Neural cell (in vitro differentiated cells): ENCODE results near the gene RPS6KA1.

Source experiments
- SMC3 ChIP-seq: fragments of 450-650 bp; conservative IDR thresholded peaks from 2 replicates; pipeline ENCODE4 v1.6.1; 2014; ENCODE audit warnings: antibody characterized with exemption, mild to moderate bottlenecking, moderate library complexity; ENCODE audit not compliant: poor library complexity
- TAF1 ChIP-seq: IDR thresholded peaks from 2 replicates; pipeline ENCODE4 v1.6.1; 2012; ENCODE audit warnings: low read depth
- TF ChIP-seq, protein P1 (sequence below): IDR thresholded peaks from 2 replicates; pipeline ENCODE4 v1.6.1; 2012; ENCODE audit warnings: borderline replicate concordance
- TF ChIP-seq, protein P2 (sequence below): fragments of 450-650 bp; IDR thresholded peaks from 2 replicates; pipeline ENCODE4 v1.5.1; 2014; ENCODE audit warnings: antibody characterized with exemption, mild to moderate bottlenecking, moderate library complexity; ENCODE audit not compliant: poor library complexity, severe bottlenecking

DNA sequence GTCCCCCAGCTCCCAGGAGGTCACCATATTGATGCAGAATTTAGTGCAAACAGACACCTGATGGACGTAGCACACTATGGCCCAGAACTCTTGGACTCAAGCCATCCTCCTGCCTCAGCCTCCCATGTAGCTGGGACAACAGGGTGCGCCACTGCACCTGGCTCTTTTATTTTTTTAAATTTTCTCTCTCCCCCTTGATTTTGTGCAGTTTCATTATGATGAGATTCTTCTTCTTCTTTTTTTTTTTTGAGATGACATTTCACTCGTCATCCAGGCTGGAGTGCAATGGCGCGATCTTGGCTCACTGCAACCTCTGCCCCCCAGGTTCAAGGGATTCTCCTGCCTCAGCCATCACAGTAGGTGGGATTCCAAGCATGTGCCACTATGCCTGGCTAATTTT is 63.8 kb downstream of the RPS6KA1 start:
- TF ChIP-seq, protein P1, sequence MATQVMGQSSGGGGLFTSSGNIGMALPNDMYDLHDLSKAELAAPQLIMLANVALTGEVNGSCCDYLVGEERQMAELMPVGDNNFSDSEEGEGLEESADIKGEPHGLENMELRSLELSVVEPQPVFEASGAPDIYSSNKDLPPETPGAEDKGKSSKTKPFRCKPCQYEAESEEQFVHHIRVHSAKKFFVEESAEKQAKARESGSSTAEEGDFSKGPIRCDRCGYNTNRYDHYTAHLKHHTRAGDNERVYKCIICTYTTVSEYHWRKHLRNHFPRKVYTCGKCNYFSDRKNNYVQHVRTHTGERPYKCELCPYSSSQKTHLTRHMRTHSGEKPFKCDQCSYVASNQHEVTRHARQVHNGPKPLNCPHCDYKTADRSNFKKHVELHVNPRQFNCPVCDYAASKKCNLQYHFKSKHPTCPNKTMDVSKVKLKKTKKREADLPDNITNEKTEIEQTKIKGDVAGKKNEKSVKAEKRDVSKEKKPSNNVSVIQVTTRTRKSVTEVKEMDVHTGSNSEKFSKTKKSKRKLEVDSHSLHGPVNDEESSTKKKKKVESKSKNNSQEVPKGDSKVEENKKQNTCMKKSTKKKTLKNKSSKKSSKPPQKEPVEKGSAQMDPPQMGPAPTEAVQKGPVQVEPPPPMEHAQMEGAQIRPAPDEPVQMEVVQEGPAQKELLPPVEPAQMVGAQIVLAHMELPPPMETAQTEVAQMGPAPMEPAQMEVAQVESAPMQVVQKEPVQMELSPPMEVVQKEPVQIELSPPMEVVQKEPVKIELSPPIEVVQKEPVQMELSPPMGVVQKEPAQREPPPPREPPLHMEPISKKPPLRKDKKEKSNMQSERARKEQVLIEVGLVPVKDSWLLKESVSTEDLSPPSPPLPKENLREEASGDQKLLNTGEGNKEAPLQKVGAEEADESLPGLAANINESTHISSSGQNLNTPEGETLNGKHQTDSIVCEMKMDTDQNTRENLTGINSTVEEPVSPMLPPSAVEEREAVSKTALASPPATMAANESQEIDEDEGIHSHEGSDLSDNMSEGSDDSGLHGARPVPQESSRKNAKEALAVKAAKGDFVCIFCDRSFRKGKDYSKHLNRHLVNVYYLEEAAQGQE: no peak
- TF ChIP-seq, protein P2, sequence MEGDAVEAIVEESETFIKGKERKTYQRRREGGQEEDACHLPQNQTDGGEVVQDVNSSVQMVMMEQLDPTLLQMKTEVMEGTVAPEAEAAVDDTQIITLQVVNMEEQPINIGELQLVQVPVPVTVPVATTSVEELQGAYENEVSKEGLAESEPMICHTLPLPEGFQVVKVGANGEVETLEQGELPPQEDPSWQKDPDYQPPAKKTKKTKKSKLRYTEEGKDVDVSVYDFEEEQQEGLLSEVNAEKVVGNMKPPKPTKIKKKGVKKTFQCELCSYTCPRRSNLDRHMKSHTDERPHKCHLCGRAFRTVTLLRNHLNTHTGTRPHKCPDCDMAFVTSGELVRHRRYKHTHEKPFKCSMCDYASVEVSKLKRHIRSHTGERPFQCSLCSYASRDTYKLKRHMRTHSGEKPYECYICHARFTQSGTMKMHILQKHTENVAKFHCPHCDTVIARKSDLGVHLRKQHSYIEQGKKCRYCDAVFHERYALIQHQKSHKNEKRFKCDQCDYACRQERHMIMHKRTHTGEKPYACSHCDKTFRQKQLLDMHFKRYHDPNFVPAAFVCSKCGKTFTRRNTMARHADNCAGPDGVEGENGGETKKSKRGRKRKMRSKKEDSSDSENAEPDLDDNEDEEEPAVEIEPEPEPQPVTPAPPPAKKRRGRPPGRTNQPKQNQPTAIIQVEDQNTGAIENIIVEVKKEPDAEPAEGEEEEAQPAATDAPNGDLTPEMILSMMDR: no peak
- TF ChIP-seq SMC3 (no peak), TAF1 (no peak)
